ENCODE data around the gene ASS1.

DNA sequence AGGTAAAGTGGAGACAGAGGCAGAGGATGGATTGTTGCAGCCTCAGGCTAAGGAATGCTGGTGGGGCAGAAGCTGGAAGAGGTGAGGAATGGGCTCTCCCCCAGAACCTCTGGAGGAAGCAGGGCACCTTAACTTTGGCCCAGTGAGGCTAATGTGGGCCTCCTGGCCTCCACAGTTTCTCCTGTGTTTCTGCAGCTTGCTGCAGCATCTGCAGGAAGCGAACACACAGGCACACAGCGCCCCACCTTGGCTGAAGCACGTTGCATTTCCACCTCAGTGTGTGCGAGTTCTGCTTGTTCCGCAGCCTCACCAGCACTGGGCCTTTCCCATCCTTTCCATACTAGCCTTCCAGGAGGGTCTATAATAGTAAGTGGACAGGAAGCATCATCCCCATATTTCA is 27.2 kb upstream of the ASS1 start:
- TF ChIP-seq POLR2A (IDR thresholded peaks at IDR 0.05; ENCODE audit: low read length) (no peak), GATA1 (IDR thresholded peaks at IDR 0.05; ENCODE audit: low read depth, low read length) (no peak)
